ENCODE data around the gene TTC39B.

- TF ChIP-seq POLR2A (IDR thresholded peaks at IDR 0.05) (no peak), POLR2AphosphoS5 (IDR thresholded peaks at IDR 0.05) (no peak)
These were observed 146.3 kb downstream of the TTC39B start for GRCh38 chr9:15160673-15161072.
